PC-3 (cell line): ENCODE data around the gene SAP30. TPM values are rescaled to one million over a fixed set of nuclear protein-coding genes. Genes with fewer than 3 reads are reported as not detected.
A peak's percentile ranks its signal among the peaks of the same experiment; 100 is the strongest.

Experiments used
- ATAC-seq: fragments of 200-7000 bp; cut with Tn5 transposase; 2 replicates; pipeline ENCODE4 v1.9.1; 2020; ENCODE audit warnings: mild to moderate bottlenecking, moderate library complexity
- BruUV-seq: library from RNA; stranded (reverse); fragments of 400-500 nt; replicated peaks from 2 replicates; lab custom pipeline; 2021; lab: Mats Ljungman, UMichigan
- CTCF ChIA-PET: fragments of 300-600 bp; sonication (Branson Sonifier 250); formaldehyde crosslinking; loops from one replicate; lab custom pipeline; 2022; ENCODE audit warnings: antibody characterized with exemption; lab: Charles Lee
- POLR2A ChIA-PET: fragments of 300-600 bp; sonication (Branson Sonifier 250); formaldehyde crosslinking; loops from one replicate; lab custom pipeline; 2022; ENCODE audit warnings: antibody characterized with exemption; ENCODE audit not compliant: unreplicated experiment; lab: Charles Lee
- DNase-seq: peaks from one replicate; pipeline ENCODE4 v3.0.0-alpha.2; 2015
- H2AFZ ChIP-seq: fragments of 300-600 bp; sonication (generic); 2 replicates; pipeline ENCODE4 v1.6.0; 2016; ENCODE audit warnings: antibody characterized with exemption, low read length
- H3F3A ChIP-seq: fragments of 300-600 bp; sonication (generic); one replicate; pipeline ENCODE4 v1.6.0; 2017; ENCODE audit warnings: antibody characterized with exemption, low read length, control low read depth, mild to moderate bottlenecking; ENCODE audit not compliant: unreplicated experiment
- H3K27ac ChIP-seq: fragments of 300-600 bp; sonication (generic); 2 replicates; pipeline ENCODE4 v1.5.1; 2016; ENCODE audit warnings: mild to moderate bottlenecking, low read length
- H3K27me3 ChIP-seq: fragments of 300-600 bp; sonication (generic); 2 replicates; pipeline ENCODE4 v1.6.1; 2016; ENCODE audit warnings: low read length, mixed read lengths
- H3K36me3 ChIP-seq: fragments of 300-600 bp; sonication (generic); 2 replicates; pipeline ENCODE4 v1.6.1; 2016; ENCODE audit warnings: low read depth, mixed run types, low read length, mixed read lengths
- H3K4me1 ChIP-seq: fragments of 300-600 bp; sonication (generic); 2 replicates; pipeline ENCODE4 v1.5.1; 2016; ENCODE audit warnings: low read length; ENCODE audit not compliant: insufficient read depth
- H3K4me2 ChIP-seq: fragments of 300-600 bp; sonication (generic); 2 replicates; pipeline ENCODE4 v1.6.0; 2016; ENCODE audit warnings: low read length
- H3K4me3 ChIP-seq: fragments of 300-600 bp; sonication (generic); 2 replicates; pipeline ENCODE4 v1.5.1; 2016; ENCODE audit warnings: mild to moderate bottlenecking, low read length, mixed read lengths
- H3K79me2 ChIP-seq: fragments of 300-600 bp; sonication (generic); 2 replicates; pipeline ENCODE4 v1.6.1; 2017; ENCODE audit warnings: low read length, mixed read lengths
- H3K9ac ChIP-seq: fragments of 300-600 bp; sonication (generic); 2 replicates; pipeline ENCODE4 v1.6.0; 2016; ENCODE audit warnings: mild to moderate bottlenecking, low read length
- H3K9me2 ChIP-seq: fragments of 300-600 bp; sonication (generic); replicated peaks from 2 replicates; pipeline ENCODE4 v1.6.1; 2016; ENCODE audit warnings: mixed run types, low read length, mixed read lengths
- H3K9me3 ChIP-seq: fragments of 300-600 bp; sonication (generic); 2 replicates; pipeline ENCODE4 v1.6.1; 2016; ENCODE audit warnings: low read length, mixed read lengths
- H4K20me1 ChIP-seq: fragments of 300-600 bp; sonication (generic); 2 replicates; pipeline ENCODE4 v1.6.1; 2016; ENCODE audit warnings: low read length, mixed read lengths
- CTCF ChIP-seq: fragments of 300-600 bp; sonication (generic); conservative IDR thresholded peaks from 2 replicates; pipeline ENCODE4 v1.5.1; 2017; ENCODE audit warnings: antibody characterized with exemption, low read depth, mild to moderate bottlenecking, low read length
- EZH2 ChIP-seq: fragments of 300-600 bp; sonication (generic); IDR thresholded peaks from one replicate; pipeline ENCODE4 v1.6.1; 2017; ENCODE audit warnings: antibody characterized with exemption, mild to moderate bottlenecking, low read length; ENCODE audit not compliant: unreplicated experiment
- EZH2phosphoT487 ChIP-seq: fragments of 300-600 bp; sonication (generic); IDR thresholded peaks from 2 replicates; pipeline ENCODE4 v1.6.1; 2018; ENCODE audit warnings: mild to moderate bottlenecking, antibody characterized with exemption, low read length, borderline replicate concordance
- intact Hi-C: fragments of 100-400 bp; cut with micrococcal nuclease; formaldehyde crosslinking; loops from 2 replicates; pipeline ENCODE4 v1.9.0; 2023
- total RNA-seq: library from RNA; depleted of rRNA; stranded (reverse); fragments of >200 nt; gene quantifications from 2 replicates; pipeline ENCODE4 v1.2.3, GENCODE V29; 2014

The SAP30 gene
- total RNA-seq, 1 experiment from 2014 or later, result 38.8 TPM

DNA sequence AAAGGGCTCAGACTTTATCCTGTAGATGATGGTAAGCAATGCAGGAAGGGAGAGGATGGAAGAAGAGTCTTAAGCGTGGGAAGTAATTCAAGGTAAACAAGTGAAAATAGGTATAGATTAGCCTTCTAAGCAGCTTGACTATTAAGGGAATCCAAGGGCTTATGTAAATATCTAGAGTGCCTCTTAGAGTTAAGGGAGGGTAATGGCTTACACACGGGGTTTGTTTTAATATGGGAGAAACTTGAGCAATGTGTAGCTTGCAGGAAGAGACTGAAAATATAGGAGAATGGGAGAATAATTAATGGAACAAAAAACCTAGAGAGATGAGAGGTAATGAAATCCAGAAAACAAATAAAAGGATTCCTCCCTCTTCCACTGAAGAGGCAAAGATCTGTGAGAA lies 12.8 kb upstream of the SAP30 start:
- H4K20me1 ChIP-seq, result no peaks in the 10 kb centered on the region
- no peaks in the 10 kb centered on the region for H3F3A ChIP-seq
- H3K4me2 ChIP-seq, result no peak overlapping the region
- no peak for ATAC-seq
- H3K36me3 ChIP-seq, result no peaks in the 10 kb centered on the region
- no peak for DNase-seq
- no peak overlapping the region for H3K27ac ChIP-seq
- H3K27me3 ChIP-seq, result no peaks in the 10 kb centered on the region
- BruUV-seq, result no TSS peak
- POLR2A ChIA-PET, result no interaction called here
- H3K9ac ChIP-seq, result no peak overlapping the region
- no peaks in the 10 kb centered on the region for H3K9me3 ChIP-seq
- H3K4me3 ChIP-seq, result no peak overlapping the region
- H3K9me2 ChIP-seq, result no peaks in the 10 kb centered on the region
- H3K79me2 ChIP-seq, result no peaks in the 10 kb centered on the region
- intact Hi-C loops, result no loop called here
- CTCF ChIA-PET, result interaction anchor here (0.6 kb wide), 1 partner anchor 97 kb away, joined by 5 read pairs; no protein-coding TSS in a partner anchor
- no peaks in the 10 kb centered on the region for H3K4me1 ChIP-seq
- TF ChIP-seq EZH2phosphoT487, result no peak
- TF ChIP-seq CTCF, result no peak
- no peak for TF ChIP-seq EZH2
- no peak overlapping the region for H2AFZ ChIP-seq

GRCh38 chr4:173360587-173361221 lies 10.1 kb upstream of the SAP30 start:
- intact Hi-C loops, result loop anchor here (1.0 kb wide), 1 partner anchor 41 kb away; no protein-coding TSS in a partner anchor
- ChIA-PET POLR2A (interaction anchor here (0.7 kb wide), 1 partner anchor 26 kb away, joined by 6 read pairs; the partner anchor contains the start of gene HMGB2), CTCF (interaction anchor here (0.5 to 1.0 kb wide), 2 partner anchors 28 to 1598 kb away, joined by 3 read pairs; no protein-coding TSS in a partner anchor)
- ATAC-seq (peak; percentile 65), DNase-seq (peak; percentile 33)
- no peaks in the 10 kb centered on the region for H3K9me2 ChIP-seq
- H3K36me3 ChIP-seq, result no peaks in the 10 kb centered on the region
- H3K4me3 ChIP-seq, result no peak overlapping the region
- no TSS peak for BruUV-seq
- H3K27me3 ChIP-seq, result no peaks in the 10 kb centered on the region
- H3K9me3 ChIP-seq, result no peaks in the 10 kb centered on the region
- no peaks in the 10 kb centered on the region for H4K20me1 ChIP-seq
- H3K4me1 ChIP-seq, result no peaks in the 10 kb centered on the region
- no peaks in the 10 kb centered on the region for H3K79me2 ChIP-seq
- no peaks in the 10 kb centered on the region for H3F3A ChIP-seq
- no peak overlapping the region for H3K9ac ChIP-seq
- H3K27ac ChIP-seq, result no peak overlapping the region
- TF ChIP-seq EZH2 (no peak), EZH2phosphoT487 (no peak), CTCF (peak; percentile 53; the same call in 1 of the 2 replicates)
- no peak overlapping the region for H3K4me2 ChIP-seq
- no peak overlapping the region; the same call in 1 of the 2 replicates for H2AFZ ChIP-seq

GRCh38 chr4:173362666-173363065 lies 8.1 kb upstream of the SAP30 start:
- H2AFZ ChIP-seq, result no peak overlapping the region
- H3K4me1 ChIP-seq, result peaks cover 7% of the 10 kb centered on the region
- no peak for DNase-seq
- no peak overlapping the region for H3K27ac ChIP-seq
- H3K9me3 ChIP-seq, result no peaks in the 10 kb centered on the region
- ATAC-seq, result no peak
- H3K9me2 ChIP-seq, result no peaks in the 10 kb centered on the region
- ChIA-PET POLR2A (no interaction called here), CTCF (no interaction called here)
- no peaks in the 10 kb centered on the region for H3K79me2 ChIP-seq
- no peaks in the 10 kb centered on the region for H4K20me1 ChIP-seq
- no peaks in the 10 kb centered on the region for H3K36me3 ChIP-seq
- TF ChIP-seq EZH2phosphoT487 (no peak), EZH2 (no peak), CTCF (no peak)
- no peak overlapping the region for H3K9ac ChIP-seq
- H3K4me2 ChIP-seq, result no peak overlapping the region
- BruUV-seq, result no TSS peak
- intact Hi-C loops, result no loop called here
- H3K4me3 ChIP-seq, result no peak overlapping the region
- no peaks in the 10 kb centered on the region for H3K27me3 ChIP-seq
- no peaks in the 10 kb centered on the region for H3F3A ChIP-seq
